Ammon's horn (tissue), 1 donor: ENCODE data around the gene IL17C.

Source experiments
- DNase-seq: peaks from one replicate; pipeline ENCODE4 v3.0.0-alpha.2; 2016; ENCODE audit warnings: low spot score

The IL17C gene

DNA sequence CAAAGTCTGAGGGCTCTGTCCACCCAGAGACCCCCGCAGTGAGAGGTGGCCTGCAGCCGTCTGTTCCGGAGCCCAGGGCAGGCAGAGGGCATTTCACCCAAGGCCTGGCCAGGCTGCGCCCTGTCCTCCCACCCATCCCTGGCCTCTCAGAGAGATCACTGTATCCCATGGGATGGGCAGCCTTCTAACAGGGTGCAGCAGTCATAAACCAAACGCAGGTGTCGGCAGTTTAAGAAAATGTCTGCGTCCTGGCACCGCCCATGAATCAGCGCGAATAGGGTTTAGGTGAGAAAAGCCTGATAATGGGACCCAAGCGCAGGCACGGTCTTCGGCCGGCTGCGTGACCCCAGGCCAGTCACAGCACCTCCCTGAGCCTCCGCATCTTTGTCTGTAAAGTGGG lies 7.1 kb downstream of the IL17C start:
- no peak for DNase-seq

DNA sequence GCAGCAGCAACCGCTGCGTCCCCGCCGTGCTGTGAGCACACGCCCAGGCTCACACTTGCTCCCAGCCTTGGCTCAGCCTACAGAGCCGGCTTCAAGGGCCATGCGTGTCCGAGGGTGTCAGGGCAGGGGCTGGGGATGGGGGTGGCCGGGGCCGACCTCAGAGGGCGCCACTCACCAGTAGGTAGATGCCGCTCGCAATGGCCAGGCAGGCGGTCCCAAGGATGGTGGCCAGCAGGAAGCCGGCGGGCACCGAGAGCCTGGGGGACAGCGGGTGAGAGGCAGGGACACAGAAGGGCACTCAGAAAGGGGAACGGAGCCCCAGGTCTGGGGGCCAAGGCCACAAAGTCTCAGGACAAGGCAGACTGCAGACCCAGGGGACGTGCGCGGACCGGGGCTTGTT lies 7.6 kb downstream of the IL17C start:
- DNase-seq, result no peak

GRCh38 chr16:88646345-88647034 lies 8.1 kb downstream of the IL17C start:
- no peak for DNase-seq

GRCh38 chr16:88647178-88648070 lies 9.1 kb downstream of the IL17C start:
- DNase-seq, result no peak

DNA sequence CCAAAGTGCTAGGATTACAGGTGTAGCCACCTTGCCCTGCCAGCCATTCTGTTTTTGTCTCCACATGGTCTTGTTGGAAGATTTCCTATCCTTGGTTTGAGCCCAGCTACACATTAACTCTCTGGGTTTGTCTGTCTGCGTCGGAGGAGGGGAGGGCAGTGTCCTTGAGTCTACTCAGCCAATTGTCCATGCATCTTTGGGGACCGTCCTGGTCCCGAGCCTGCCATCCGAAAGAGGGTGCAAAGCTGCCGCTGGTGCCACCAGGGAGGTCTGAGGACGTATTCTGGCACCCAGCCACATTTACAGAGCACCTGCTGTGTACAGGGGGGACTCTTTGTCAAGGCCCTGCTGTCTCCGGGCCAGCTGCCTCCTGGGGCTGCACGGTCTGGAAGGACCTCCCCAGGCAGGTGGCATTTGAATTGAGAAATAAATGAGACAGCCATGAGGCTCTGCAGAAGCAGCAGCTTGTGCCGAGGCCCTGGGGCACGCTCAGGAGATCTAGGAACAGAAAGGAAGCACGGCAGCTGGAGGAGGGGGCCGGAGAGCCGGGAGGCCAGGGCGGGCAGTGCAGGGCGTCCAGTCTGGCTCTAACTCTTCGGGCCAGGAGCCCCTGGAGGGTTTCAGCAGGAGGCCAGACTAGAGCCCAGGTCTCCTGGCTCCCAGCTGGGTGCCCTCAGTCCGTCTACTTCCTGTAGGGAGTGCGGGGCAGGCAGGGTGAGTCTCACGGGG lies 11.0 kb downstream of the IL17C start:
- DNase-seq, result no peak

GRCh38 chr16:88649924-88650748 lies 11.8 kb downstream of the IL17C start:
- no peak for DNase-seq

- peak; percentile 57 for DNase-seq
Measured at GRCh38 chr16:88650749-88651275, 12.4 kb downstream of the IL17C start, which contains the start of gene CYBA. TSS of gene CYBA (minus strand) at chr16:88651053. CDS start at chr16:88651013, 40 bp downstream.

DNA sequence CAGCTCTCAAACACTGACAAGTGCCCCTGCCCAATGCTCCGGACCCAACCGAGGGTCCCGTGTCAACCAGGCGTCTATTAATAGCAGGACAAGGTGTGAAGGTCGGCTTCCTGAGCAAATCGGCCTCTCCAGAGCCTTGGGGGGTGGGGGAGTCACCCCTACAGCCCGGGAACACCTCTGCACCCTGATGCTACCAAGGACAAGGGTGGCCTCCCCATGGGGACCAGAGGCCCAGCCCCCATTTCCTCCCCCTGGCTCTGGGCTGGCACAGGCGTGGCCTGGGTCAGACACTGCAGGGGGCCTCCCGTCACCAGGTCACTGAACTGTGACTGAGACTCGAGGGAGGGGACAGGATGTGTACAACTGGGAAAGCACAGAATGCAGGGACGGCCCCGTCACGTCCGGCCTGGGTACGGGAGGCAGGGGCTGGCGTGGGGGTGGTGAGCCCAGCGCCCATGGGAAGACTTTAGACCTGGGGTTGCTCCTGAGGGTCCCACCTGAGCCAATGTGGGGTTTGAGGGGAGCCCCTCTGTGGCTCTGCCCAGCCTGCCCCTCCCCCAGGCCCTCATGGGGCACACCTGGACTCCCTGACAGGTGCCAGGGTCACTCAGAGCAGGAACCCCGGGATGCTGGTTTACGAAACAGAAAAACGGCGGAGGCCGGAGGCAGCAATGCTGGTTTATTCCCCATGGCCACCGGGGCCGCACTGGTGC lies 13.1 kb downstream of the IL17C start:
- no peak for DNase-seq

- no peak for DNase-seq
Measured at GRCh38 chr16:88651989-88652761, 13.8 kb downstream of the IL17C start.

- DNase-seq, result no peak
Measured at GRCh38 chr16:88652762-88653063, 14.3 kb downstream of the IL17C start.

GRCh38 chr16:88653101-88653500 lies 14.7 kb downstream of the IL17C start:
- no peak for DNase-seq

GRCh38 chr16:88653596-88654362 lies 15.4 kb downstream of the IL17C start:
- DNase-seq, result no peak

DNA sequence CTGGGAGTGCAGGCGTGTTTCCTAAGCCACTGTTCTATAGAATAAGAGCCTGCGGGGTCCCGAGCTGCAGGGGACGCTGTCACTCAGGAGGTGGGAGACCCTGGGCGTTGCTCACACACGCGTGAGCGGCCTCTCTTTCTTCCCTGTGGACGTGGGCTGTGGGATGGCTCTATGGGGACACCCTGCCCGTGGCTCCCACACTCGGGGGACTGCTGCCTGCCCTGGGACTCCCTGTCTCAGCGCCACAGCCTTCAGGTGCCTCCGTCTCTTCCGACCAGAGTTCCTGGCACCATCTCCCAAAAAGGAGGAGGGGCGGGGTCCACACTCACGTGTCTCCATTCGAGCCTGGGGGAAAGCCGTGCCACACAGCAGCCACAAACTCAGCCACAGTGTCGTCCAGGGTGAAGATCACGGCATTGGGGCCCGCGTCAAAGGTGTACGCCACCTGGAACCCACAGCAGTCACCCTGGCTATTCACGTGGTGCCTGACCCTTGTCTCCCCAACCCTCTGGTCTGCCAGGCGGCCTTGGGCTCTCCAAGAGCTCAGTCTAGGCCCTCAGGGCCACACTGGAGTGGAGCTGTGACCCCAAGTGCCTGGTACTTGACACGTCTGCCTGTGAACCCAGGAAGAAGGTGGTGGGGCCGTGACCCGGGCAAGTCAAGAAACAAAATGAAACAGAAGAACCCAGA lies 16.1 kb downstream of the IL17C start:
- DNase-seq, result no peak

DNA sequence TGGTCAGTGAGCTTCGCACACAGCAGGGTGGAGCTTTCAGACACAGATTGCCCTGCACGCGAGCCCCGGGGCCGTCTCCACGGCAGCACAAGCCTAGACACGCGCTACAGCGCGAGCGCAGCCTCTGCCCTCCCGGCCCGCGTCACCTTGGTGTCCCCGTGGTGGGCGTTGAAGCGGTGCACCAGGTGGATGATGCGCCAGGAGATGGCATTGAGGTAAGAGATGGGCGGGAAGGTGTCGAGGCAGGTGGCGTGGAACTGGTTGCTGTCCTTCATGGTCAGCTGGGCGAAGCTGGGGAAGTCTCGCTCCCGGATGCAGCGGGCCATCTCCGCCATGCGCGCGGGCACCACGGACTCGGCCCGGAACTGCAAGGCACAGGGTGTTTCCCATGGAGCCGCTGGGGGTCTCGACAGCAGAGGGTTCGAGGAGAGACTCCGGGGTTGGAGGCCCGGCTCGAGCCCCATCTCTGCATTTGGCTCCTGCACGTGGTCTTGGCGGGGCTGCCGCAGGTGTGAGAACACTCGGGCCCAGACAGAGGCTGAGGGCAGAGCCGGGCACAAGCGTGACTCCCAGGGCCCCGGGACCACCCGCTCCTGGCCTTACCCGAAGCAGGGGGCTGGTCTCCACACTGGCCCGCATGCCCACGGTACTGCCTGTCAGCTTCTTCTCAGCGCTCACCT lies 16.8 kb downstream of the IL17C start:
- no peak for DNase-seq

GRCh38 chr16:88655733-88656281 lies 17.4 kb downstream of the IL17C start:
- no peak for DNase-seq

GRCh38 chr16:88656291-88656980 lies 18.1 kb downstream of the IL17C start:
- no peak for DNase-seq

GRCh38 chr16:88657371-88657770 lies 19.0 kb downstream of the IL17C start:
- DNase-seq, result no peak
